Common myeloid progenitor, CD34-positive (primary cell): Measurements from ENCODE around the gene IQGAP2. TPM values are rescaled to one million over a fixed set of nuclear protein-coding genes. Genes with fewer than 3 reads are reported as not detected.

ENCODE experiments used
- CTCF ChIA-PET: fragments of 350-600 bp; sonication (Branson Sonifier 250); formaldehyde crosslinking; loops from one replicate; lab custom pipeline; 2021; ENCODE audit warnings: antibody characterized with exemption; lab: Charles Lee
- POLR2A ChIA-PET: fragments of 350-600 bp; sonication (Branson Sonifier 250); formaldehyde crosslinking; loops from one replicate; lab custom pipeline; 2021; ENCODE audit warnings: antibody characterized with exemption; lab: Charles Lee
- DNase-seq, 3 donors: peaks; one replicate each; pipeline versions ENCODE4 v3.0.0 to v3.0.0-alpha.2; 2013
- H3K27ac ChIP-seq, 2 experiments: 1 replicate in 1 of 2; 2 replicates in 1 of 2; pipeline ENCODE4 v1.7.0; 2013; ENCODE audit warnings: inconsistent platforms in 2 of 2, low read length in 2 of 2, mild to moderate bottlenecking in 2 of 2, low read depth in 1 of 2, moderate library complexity in 1 of 2; ENCODE audit not compliant: severe bottlenecking in 2 of 2, insufficient read depth in 1 of 2, poor library complexity in 1 of 2
- H3K27me3 ChIP-seq, 5 experiments: replicated peaks in 2 of 5; 1 replicate in 3 of 5; 2 replicates in 2 of 5; pipeline versions ENCODE4 v1.6.1 to v1.7.0; 2013; ENCODE audit warnings: low read length in 4 of 5, mild to moderate bottlenecking in 2 of 5, moderate library complexity in 2 of 5, inconsistent platforms in 1 of 5; ENCODE audit not compliant: insufficient read depth in 5 of 5, control insufficient read depth in 4 of 5
- H3K36me3 ChIP-seq, 4 experiments: 1 replicate in 2 of 4; 2 replicates in 2 of 4; pipeline versions ENCODE4 v1.6.1 to v1.7.0; 2013; ENCODE audit warnings: low read length in 3 of 4, control low read depth in 1 of 4, mild to moderate bottlenecking in 1 of 4; ENCODE audit not compliant: control insufficient read depth in 4 of 4, insufficient read depth in 4 of 4
- H3K4me1 ChIP-seq, 4 experiments: 1 replicate in 3 of 4; 2 replicates in 1 of 4; pipeline versions ENCODE4 v1.6.1 to v1.7.1; 2013; ENCODE audit warnings: low read length in 3 of 4, mild to moderate bottlenecking in 3 of 4, control low read depth in 1 of 4, inconsistent platforms in 1 of 4, moderate library complexity in 1 of 4; ENCODE audit not compliant: control insufficient read depth in 4 of 4, insufficient read depth in 4 of 4; ENCODE audit errors: control extremely low read depth in 1 of 4
- H3K4me3 ChIP-seq, 7 experiments: 1 replicate in 4 of 7; 2 replicates in 3 of 7; pipeline versions ENCODE4 v1.5.1 to v1.7.0; 2013; ENCODE audit warnings: mild to moderate bottlenecking in 7 of 7, low read length in 6 of 7, moderate library complexity in 6 of 7, inconsistent platforms in 2 of 7, low read depth in 2 of 7, control low read depth in 1 of 7; ENCODE audit not compliant: insufficient read depth in 4 of 7, control insufficient read depth in 1 of 7; ENCODE audit errors: extremely low read depth in 1 of 7
- H3K9me3 ChIP-seq, 5 experiments: 1 replicate in 4 of 5; 2 replicates in 1 of 5; pipeline versions ENCODE4 v1.6.1 to v1.7.1; 2013; ENCODE audit warnings: low read length in 4 of 5, mild to moderate bottlenecking in 2 of 5, inconsistent platforms in 1 of 5, low read depth in 1 of 5, moderate library complexity in 1 of 5; ENCODE audit not compliant: control insufficient read depth in 4 of 5, insufficient read depth in 2 of 5; ENCODE audit errors: control extremely low read depth in 1 of 5
- WGBS: methylation state at CpG from one replicate; pipeline ENCODE4 v1.1.5; 2013; ENCODE audit not compliant: insufficient coverage; 5-methylcytosine and 5-hydroxymethylcytosine counted together
- polyA plus RNA-seq: library from polyadenylated mRNA; unstranded; fragments of 120-200 nt; gene quantifications from one replicate; pipeline ENCODE4 v1.2.1, GENCODE V29; 2013

Gene IQGAP2
- polyA plus RNA-seq, result 162 TPM

GRCh38 chr5:76402886-76403765, at the start of gene IQGAP2:
TSS of gene IQGAP2 (plus strand) at chr5:76403285. CDS start at chr5:76403546, 261 bp downstream.
- POLR2A ChIA-PET, result interaction anchor here (0.6 to 4.8 kb wide), 15 partner anchors 9 to 180 kb away, joined by 3 to 57 read pairs (median 5); no protein-coding TSS in a partner anchor
- Histone ChIP-seq H3K27ac (peak within 1 kb of the TSS; percentile 93 to 97), H3K27me3 (no peaks in the 10 kb centered on the region), H3K4me1 (peaks cover 32 to 63% (median 52%) of the 10 kb centered on the region in 4 experiments), H3K4me3 (peak within 1 kb of the TSS; percentile 70 to 99 (median 96)), H3K36me3 (no peaks in the 10 kb centered on the region), H3K9me3 (no peaks in the 10 kb centered on the region)
- CTCF ChIA-PET, result interaction anchor here (0.7 to 7.0 kb wide), 42 partner anchors 10 to 420 kb away, joined by 3 to 77 read pairs (median 4); no protein-coding TSS in a partner anchor
- 0% methylated on average over 78 of the region's 92 CpGs for WGBS
- DNase-seq, result peak; percentile 97 to 99 (median 98)

- Histone ChIP-seq H3K9me3 (no peaks in the 10 kb centered on the region), H3K4me1 (peaks cover 0 to 6% (median 3%) of the 10 kb centered on the region in 4 experiments), H3K27me3 (no peaks in the 10 kb centered on the region), H3K27ac (no peak overlapping the region), H3K36me3 (no peaks in the 10 kb centered on the region), H3K4me3 (no peak overlapping the region)
- WGBS, result 100% methylated on average over 5 of the region's 5 CpGs
- DNase-seq, result no peak
- ChIA-PET POLR2A (no interaction called here), CTCF (interaction anchor here (1.7 kb wide), 1 partner anchor 11 kb away, joined by 3 read pairs; no protein-coding TSS in a partner anchor)
Observed at GRCh38 chr5:76356887-76357286, 46.2 kb upstream of the IQGAP2 start.

- 74% methylated on average over 14 of the region's 17 CpGs for WGBS
- CTCF ChIA-PET, result interaction anchor here (0.6 to 1.6 kb wide), 3 partner anchors 9 to 18 kb away, joined by 3 to 4 read pairs (median 4); no protein-coding TSS in a partner anchor
- Histone ChIP-seq H3K4me1 (peaks cover 0 to 13% (median 6%) of the 10 kb centered on the region in 4 experiments), H3K4me3 (no peak overlapping the region), H3K9me3 (no peaks in the 10 kb centered on the region), H3K36me3 (no peaks in the 10 kb centered on the region), H3K27ac (no peak overlapping the region), H3K27me3 (no peaks in the 10 kb centered on the region)
- peak; percentile 59 to 82 (median 77) for DNase-seq
- POLR2A ChIA-PET, result no interaction called here
Observed at GRCh38 chr5:76363352-76364225, 39.5 kb upstream of the IQGAP2 start.

DNA sequence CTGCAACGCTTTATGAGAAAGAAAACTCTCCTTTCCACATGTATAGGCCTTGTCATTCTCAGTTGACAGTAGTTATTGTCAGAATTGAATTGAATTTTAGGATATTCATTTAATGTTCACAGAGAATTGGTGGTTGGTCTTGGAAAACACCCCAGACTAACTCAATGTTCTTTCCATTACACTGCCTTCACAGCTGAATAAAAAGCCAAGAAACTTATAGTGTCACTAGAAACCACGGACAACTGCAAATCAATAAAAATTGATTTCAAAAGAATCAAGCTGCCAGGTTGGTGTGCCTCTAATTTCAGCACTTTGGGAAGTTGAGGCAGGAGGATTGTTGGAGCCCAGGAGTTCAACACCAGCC, 38.9 kb upstream of the IQGAP2 start:
- CTCF ChIA-PET, result interaction anchor here (1.0 to 1.6 kb wide), 3 partner anchors 10 to 19 kb away, joined by 3 to 4 read pairs (median 3); no protein-coding TSS in a partner anchor
- no peak for DNase-seq
- POLR2A ChIA-PET, result no interaction called here

DNA sequence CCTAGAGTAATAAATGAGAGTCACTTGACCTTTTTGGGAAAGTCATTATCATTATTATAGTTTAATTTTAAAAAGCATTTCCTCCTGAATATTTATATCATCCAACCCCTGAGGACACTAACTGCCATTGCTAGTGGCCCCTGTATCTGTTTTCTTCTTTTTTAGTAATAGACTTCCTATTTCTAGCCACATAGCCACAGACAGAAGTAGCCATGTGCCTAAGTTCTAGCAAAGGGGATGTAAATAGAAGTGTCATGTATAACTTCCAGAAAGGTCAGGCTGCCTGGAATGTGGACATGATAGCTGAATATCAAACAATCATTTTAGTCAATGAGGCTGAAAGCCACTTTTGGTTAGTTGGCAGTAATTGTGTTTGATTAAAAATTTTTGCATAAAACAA, 37.5 kb upstream of the IQGAP2 start:
- CTCF ChIA-PET, result no interaction called here

More for the DNA sequence above, 38.9 kb upstream of the IQGAP2 start:
- Histone ChIP-seq H3K27me3 (no peaks in the 10 kb centered on the region), H3K27ac (no peak overlapping the region), H3K4me1 (peaks cover 0 to 19% (median 8%) of the 10 kb centered on the region in 4 experiments), H3K36me3 (no peaks in the 10 kb centered on the region), H3K9me3 (no peaks in the 10 kb centered on the region), H3K4me3 (no peak overlapping the region)
- WGBS, result 50% methylated on average over 1 of the region's 2 CpGs

DNA sequence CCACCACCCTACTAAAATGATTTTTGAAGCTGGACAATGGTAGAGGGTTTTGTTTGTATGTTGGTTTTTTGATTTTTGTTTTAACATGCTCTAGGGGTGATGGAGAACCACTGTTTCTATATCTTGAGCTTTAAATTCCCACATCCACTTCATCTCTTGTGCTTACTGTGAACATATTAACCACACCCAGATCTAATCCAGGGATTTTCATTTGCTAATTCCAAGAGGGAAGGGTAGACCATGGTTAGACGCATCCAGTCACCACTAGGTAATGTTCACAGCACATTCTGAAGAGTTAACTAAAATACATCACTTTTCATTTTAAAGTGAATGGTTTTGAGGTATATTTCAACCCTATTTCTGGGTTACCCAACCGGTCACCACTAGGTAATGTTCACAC, 36.5 kb upstream of the IQGAP2 start:
- Histone ChIP-seq H3K27me3 (no peaks in the 10 kb centered on the region), H3K27ac (no peak overlapping the region), H3K4me1 (peaks cover 0 to 19% (median 8%) of the 10 kb centered on the region in 4 experiments), H3K36me3 (no peaks in the 10 kb centered on the region), H3K4me3 (no peak overlapping the region), H3K9me3 (no peaks in the 10 kb centered on the region)
- ChIA-PET POLR2A (no interaction called here), CTCF (interaction anchor here (0.9 to 1.5 kb wide), 2 partner anchors 9 to 20 kb away, joined by 3 to 5 read pairs; no protein-coding TSS in a partner anchor)
- no peak for DNase-seq
- WGBS, result no CpG with 5 or more reads among the region's 2 CpGs

More for the DNA sequence above, 37.5 kb upstream of the IQGAP2 start:
- no peak overlapping the region for H3K27ac ChIP-seq
- peaks cover 0 to 19% (median 8%) of the 10 kb centered on the region in 4 experiments for H3K4me1 ChIP-seq
- H3K36me3 ChIP-seq, result no peaks in the 10 kb centered on the region
- DNase-seq, result peak in 2 of 3 donors; percentile 40 to 50
- POLR2A ChIA-PET, result no interaction called here
- H3K9me3 ChIP-seq, result no peaks in the 10 kb centered on the region
- H3K4me3 ChIP-seq, result no peak overlapping the region
- H3K27me3 ChIP-seq, result no peaks in the 10 kb centered on the region
